Endothelial cell of umbilical vein (primary cell): ENCODE data around the gene NR1D1. TPM values are rescaled to one million over a fixed set of nuclear protein-coding genes. Genes with fewer than 3 reads are reported as not detected.

Source experiments
- BruUV-seq: library from RNA; stranded (reverse); fragments of 400-500 nt; replicated peaks from 2 replicates; lab custom pipeline; 2021; lab: Mats Ljungman, UMichigan
- CTCF ChIA-PET: fragments of 300-600, 350-600 bp; sonication (Branson Sonifier 250); formaldehyde crosslinking; loops from one replicate; lab custom pipeline; 2021; ENCODE audit warnings: antibody characterized with exemption, inconsistent platforms; lab: Charles Lee
- POLR2A ChIA-PET: fragments of 300-600, 350-600 bp; sonication (Branson Sonifier 250); formaldehyde crosslinking; loops from one replicate; lab custom pipeline; 2021; ENCODE audit warnings: antibody characterized with exemption, inconsistent platforms; lab: Charles Lee
- DNase-seq: peaks from one replicate; pipeline ENCODE4 v3.0.0-alpha.2; 2011; ENCODE audit warnings: low read depth, low spot score
- FAIRE-seq: peaks from 2 replicates; lab custom pipeline; 2011; peaks lifted over from hg19 to GRCh38; lab: Jason Lieb, UNC
- H2AFZ ChIP-seq: 2 replicates; pipeline ENCODE4 v1.6.0; 2012; ENCODE audit warnings: low read depth, low read length, control low read depth, inconsistent platforms
- H3K27ac ChIP-seq: 2 replicates; pipeline ENCODE4 v1.5.1; 2011; ENCODE audit warnings: low read depth, mild to moderate bottlenecking, control low read depth, low read length, moderate library complexity; ENCODE audit not compliant: insufficient read depth
- H3K27me3 ChIP-seq, 2 experiments: 2 replicates each; pipeline versions ENCODE4 v1.6.0 to v1.6.1; 2011; ENCODE audit warnings: low read length in 2 of 2, mixed read lengths in 1 of 2; ENCODE audit not compliant: control insufficient read depth in 2 of 2, insufficient read depth in 2 of 2
- H3K36me3 ChIP-seq, 2 experiments: 2 replicates in 1 of 2; 3 replicates in 1 of 2; pipeline ENCODE4 v1.5.1; 2011; ENCODE audit warnings: low read length in 2 of 2, mild to moderate bottlenecking in 1 of 2, moderate library complexity in 1 of 2; ENCODE audit not compliant: control insufficient read depth in 2 of 2, insufficient read depth in 2 of 2; ENCODE audit errors: extremely low read depth in 1 of 2
- H3K4me1 ChIP-seq: 3 replicates; pipeline ENCODE4 v1.5.1; 2011; ENCODE audit warnings: mild to moderate bottlenecking, low read length; ENCODE audit not compliant: control insufficient read depth, insufficient read depth; ENCODE audit errors: extremely low read depth
- H3K4me2 ChIP-seq: 2 replicates; pipeline ENCODE4 v1.6.1; 2011; ENCODE audit warnings: low read length, control low read depth, mixed read lengths; ENCODE audit not compliant: insufficient read depth
- H3K4me3 ChIP-seq, 3 experiments: fragments of 200-600 bp in 1 of 3; sonication (generic), shearing (Covaris generic) in 1 of 3; replicated peaks in 1 of 3; 2 replicates each; pipeline ENCODE4 v1.5.1; 2011 to 2016; ENCODE audit warnings: control low read depth in 3 of 3, low read length in 3 of 3, mild to moderate bottlenecking in 2 of 3, inconsistent platforms in 1 of 3, low read depth in 1 of 3, moderate library complexity in 1 of 3; ENCODE audit not compliant: insufficient read depth in 1 of 3
- H3K79me2 ChIP-seq: 2 replicates; pipeline ENCODE4 v1.6.0; 2012; ENCODE audit warnings: low read length, inconsistent platforms; ENCODE audit not compliant: control insufficient read depth, insufficient read depth
- H3K9ac ChIP-seq: replicated peaks from 2 replicates; pipeline ENCODE3; 2011; ENCODE audit warnings: low read length, control low read depth; ENCODE audit not compliant: insufficient read depth; ENCODE audit errors: extremely low read depth
- H3K9me1 ChIP-seq: replicated peaks from 3 replicates; pipeline ENCODE4 v1.6.0; 2011; ENCODE audit warnings: mild to moderate bottlenecking, low read length; ENCODE audit not compliant: control insufficient read depth, insufficient read depth; ENCODE audit errors: extremely low read depth
- H3K9me3 ChIP-seq: replicated peaks from 2 replicates; pipeline ENCODE4 v1.5.1; 2012; ENCODE audit warnings: low read length, inconsistent platforms; ENCODE audit not compliant: control insufficient read depth, insufficient read depth
- H4K20me1 ChIP-seq: replicated peaks from 2 replicates; pipeline ENCODE3; 2011; ENCODE audit warnings: mild to moderate bottlenecking, low read length; ENCODE audit not compliant: control insufficient read depth, insufficient read depth; ENCODE audit errors: extremely low read depth
- EZH2 ChIP-seq: IDR thresholded peaks from 2 replicates; pipeline ENCODE4 v1.6.1; 2012; ENCODE audit warnings: borderline replicate concordance, low read depth, mild to moderate bottlenecking, moderate library complexity, low read length, inconsistent platforms; ENCODE audit not compliant: severe bottlenecking
- JUN ChIP-seq: IDR thresholded peaks from 2 replicates; pipeline ENCODE4 v1.6.1; 2011; ENCODE audit warnings: borderline replicate concordance, low read depth; ENCODE audit not compliant: insufficient read length, insufficient read depth
- POLR2A ChIP-seq: IDR thresholded peaks from 2 replicates; pipeline ENCODE4 v1.6.1; 2012; ENCODE audit warnings: low read depth, mild to moderate bottlenecking, control low read depth, low read length
- POLR2AphosphoS5 ChIP-seq: IDR thresholded peaks from 2 replicates; pipeline ENCODE4 v1.6.1; 2012; ENCODE audit warnings: low read depth, mild to moderate bottlenecking, control low read depth, low read length, moderate library complexity; ENCODE audit not compliant: insufficient read depth
- dilution Hi-C: fragments of 300-500 bp; cut with MboI; formaldehyde crosslinking; loops from one replicate; pipeline ENCODE4 v1.15.0; 2019; ENCODE audit warnings: low sequenced_read_pairs; ENCODE audit not compliant: extremely low pct_ligation_motif_present
- intact Hi-C: fragments of 100-400 bp; cut with micrococcal nuclease; formaldehyde crosslinking; loops from one replicate; pipeline ENCODE4 v1.10.0; 2022
- polyA plus RNA-seq, 4 experiments: library from polyadenylated mRNA; depleted of rRNA in 3 of 4; stranded (reverse) in 3 of 4; unstranded in 1 of 4; fragments of >200 nt; gene quantifications; 2 replicates each; pipeline versions ENCODE4 v1.2.1 to v1.2.3, GENCODE V29; 2011 to 2012; ENCODE audit warnings: missing spikeins in 1 of 4
- total RNA-seq: library from RNA; stranded (reverse); gene quantifications from 2 replicates; pipeline ENCODE4 v1.2.3, GENCODE V29; 2021
- TF ChIP-seq, protein P1 (sequence below): IDR thresholded peaks from 2 replicates; pipeline ENCODE4 v1.6.1; 2011; ENCODE audit not compliant: insufficient read depth, insufficient read length

Gene NR1D1
- total and polyA plus RNA-seq, 2 donors (not counting 3 experiments of a cell fraction or from before 2014, with no cell fraction given): 2.5 to 5.2 TPM

DNA sequence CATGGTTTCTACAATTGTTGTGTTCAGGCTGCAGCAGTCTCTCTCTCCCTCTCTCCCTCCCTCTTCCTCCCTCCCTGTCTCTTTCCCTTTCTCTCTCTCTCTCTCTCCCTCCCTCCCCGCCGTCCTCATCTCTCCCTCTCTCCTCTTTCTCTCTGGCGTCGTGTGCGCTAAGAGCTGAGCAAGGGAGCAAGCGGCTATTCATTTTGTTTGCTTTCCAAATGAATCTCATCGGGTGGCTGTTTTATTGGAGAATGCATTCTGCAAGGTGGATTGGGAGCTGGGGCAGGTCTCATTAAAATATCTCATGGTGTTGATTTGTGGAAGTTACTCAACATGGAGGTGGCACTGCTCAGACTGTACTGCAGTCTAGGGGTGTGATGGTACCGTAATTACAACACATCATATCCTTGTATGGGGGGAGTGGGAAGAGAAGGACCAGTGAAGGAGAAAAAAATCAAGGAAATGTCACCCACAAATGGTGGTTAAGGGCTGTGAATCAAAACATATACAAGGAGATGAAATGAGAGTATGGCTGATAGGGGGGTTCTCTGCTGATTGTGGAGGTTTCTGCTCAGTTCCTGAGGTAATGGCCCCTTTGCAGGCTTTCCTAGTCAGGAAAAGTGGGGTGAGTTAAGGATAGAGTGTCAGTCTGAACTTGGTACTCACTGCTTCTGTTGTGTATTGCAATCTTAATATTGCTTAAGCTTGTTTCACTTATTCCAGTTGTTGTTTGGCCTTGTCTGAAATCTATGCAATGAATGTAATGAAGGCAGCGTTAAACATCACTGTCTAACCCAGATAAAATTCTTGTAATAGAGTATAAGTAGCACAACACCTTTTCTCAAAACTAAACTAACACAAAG is 24.1 kb upstream of the NR1D1 start:
- dilution Hi-C loops (no loop called here), intact Hi-C loops (no loop called here)

DNA sequence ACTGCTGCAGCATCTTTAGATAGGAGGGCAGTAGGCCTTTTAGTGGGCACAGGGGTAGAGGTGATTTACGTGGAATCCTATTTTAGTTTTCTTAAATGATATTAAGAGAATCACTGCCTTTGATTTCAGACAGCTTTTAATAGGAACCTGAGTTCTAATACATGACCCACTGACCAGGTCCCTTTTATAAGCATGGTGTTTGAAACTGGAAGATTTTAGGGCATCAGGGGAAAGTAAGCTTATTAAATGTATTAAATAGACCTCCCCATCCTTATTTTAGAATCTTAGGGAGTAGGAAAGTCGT is 23.4 kb upstream of the NR1D1 start:
- no peaks in the 10 kb centered on the region for H3K27me3 ChIP-seq
- no peak overlapping the region for H2AFZ ChIP-seq
- peak overlapping the region; percentile 28 to 100 (median 95) for H3K4me3 ChIP-seq
- FAIRE-seq: no peak
- peaks cover 59% of the 10 kb centered on the region for H3K79me2 ChIP-seq
- no peaks in the 10 kb centered on the region for H3K9me1 ChIP-seq
- intact Hi-C loops (no loop called here), dilution Hi-C loops (no loop called here)
- peaks cover 22% of the 10 kb centered on the region for H3K4me1 ChIP-seq
- ChIA-PET CTCF (interaction anchor here (1.0 to 4.7 kb wide), 8 partner anchors 10 to 84 kb away, joined by 3 to 109 read pairs (median 8); no protein-coding TSS in a partner anchor), POLR2A (interaction anchor here (0.6 to 3.1 kb wide), 3 partner anchors 11 to 16 kb away, joined by 6 to 12 read pairs (median 11); partner anchors contain the start of gene CASC3)
- peak; percentile 27 for DNase-seq
- TF ChIP-seq EZH2 (no peak), POLR2A (peak; percentile 42)
- no peak overlapping the region for H3K27ac ChIP-seq
- H3K36me3 ChIP-seq: peaks cover 6 to 7% of the 10 kb centered on the region in 2 experiments
- H4K20me1 ChIP-seq: peaks cover 6% of the 10 kb centered on the region
- peak overlapping the region; percentile 59 for H3K9ac ChIP-seq
- peak overlapping the region; percentile 94 for H3K4me2 ChIP-seq
- BruUV-seq: TSS peak; percentile 22
- no peaks in the 10 kb centered on the region for H3K9me3 ChIP-seq

More for the DNA sequence above, 24.1 kb upstream of the NR1D1 start:
- FAIRE-seq (peak; percentile 87), DNase-seq (peak; percentile 34)
- TF ChIP-seq POLR2AphosphoS5 (peak; percentile 3), JUN (no peak)
- TF ChIP-seq, protein P1, sequence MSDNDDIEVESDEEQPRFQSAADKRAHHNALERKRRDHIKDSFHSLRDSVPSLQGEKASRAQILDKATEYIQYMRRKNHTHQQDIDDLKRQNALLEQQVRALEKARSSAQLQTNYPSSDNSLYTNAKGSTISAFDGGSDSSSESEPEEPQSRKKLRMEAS: no peak
- peaks cover 22% of the 10 kb centered on the region for H3K4me1 ChIP-seq
- no peaks in the 10 kb centered on the region for H3K27me3 ChIP-seq
- H3K9me1 ChIP-seq: no peaks in the 10 kb centered on the region
- no TSS peak for BruUV-seq
- peaks cover 62% of the 10 kb centered on the region for H3K79me2 ChIP-seq
- POLR2A ChIA-PET: interaction anchor here (0.6 to 1.6 kb wide), 2 partner anchors 13 to 15 kb away, joined by 6 to 11 read pairs; partner anchors contain the start of gene CASC3
- H2AFZ ChIP-seq: no peak overlapping the region
- peak overlapping the region; percentile 59 for H3K9ac ChIP-seq
- H3K9me3 ChIP-seq: no peaks in the 10 kb centered on the region
- H4K20me1 ChIP-seq: peaks cover 9% of the 10 kb centered on the region
- H3K4me2 ChIP-seq: peak overlapping the region; percentile 94
- peak overlapping the region; percentile 28 to 100 (median 95) for H3K4me3 ChIP-seq
- no peak overlapping the region for H3K27ac ChIP-seq
- peaks cover 10 to 12% of the 10 kb centered on the region in 2 experiments for H3K36me3 ChIP-seq
- CTCF ChIA-PET: interaction anchor here (0.7 to 4.7 kb wide), 12 partner anchors 9 to 89 kb away, joined by 3 to 109 read pairs (median 6); no protein-coding TSS in a partner anchor
